OCI-LY1 (cell line): ENCODE measurements around the gene ILDR1.

ENCODE experiments used
- H2AFZ ChIP-seq: fragments of 200-600 bp; sonication (generic), shearing (Covaris generic); 2 replicates; pipeline ENCODE4 v1.6.0; 2014; ENCODE audit warnings: antibody characterized with exemption, mild to moderate bottlenecking, low read length
- H3F3A ChIP-seq: fragments of 200-600 bp; sonication (generic), shearing (Covaris generic); 2 replicates; pipeline ENCODE4 v1.6.0; 2014; ENCODE audit warnings: mild to moderate bottlenecking, antibody characterized with exemption, low read length, moderate library complexity; ENCODE audit not compliant: insufficient read depth
- H3K27ac ChIP-seq: fragments of 200-600 bp; sonication (generic); 2 replicates; pipeline ENCODE4 v1.5.1; 2014; ENCODE audit warnings: low read length, mixed run types, mild to moderate bottlenecking, low read depth; ENCODE audit not compliant: poor library complexity, severe bottlenecking
- H3K27me3 ChIP-seq: fragments of 200-600 bp; sonication (generic); 2 replicates; pipeline ENCODE4 v1.6.0; 2014; ENCODE audit warnings: antibody characterized with exemption, mild to moderate bottlenecking, low read length, moderate library complexity; ENCODE audit not compliant: insufficient read depth
- H3K36me3 ChIP-seq: fragments of 200-600 bp; sonication (generic); 2 replicates; pipeline ENCODE4 v1.6.1; 2014; ENCODE audit warnings: mild to moderate bottlenecking, antibody characterized with exemption, low read length, moderate library complexity, mixed read lengths; ENCODE audit not compliant: insufficient read depth
- H3K4me1 ChIP-seq: fragments of 200-600 bp; sonication (generic); 2 replicates; pipeline ENCODE4 v1.5.1; 2014; ENCODE audit warnings: mild to moderate bottlenecking, low read length, moderate library complexity; ENCODE audit not compliant: insufficient read depth, severe bottlenecking
- H3K4me2 ChIP-seq: fragments of 200-600 bp; sonication (generic), shearing (Covaris generic); 2 replicates; pipeline ENCODE4 v1.6.1; 2014; ENCODE audit warnings: low read length
- H3K4me3 ChIP-seq: fragments of 200-600 bp; sonication (generic); 2 replicates; pipeline ENCODE4 v1.5.1; 2014; ENCODE audit warnings: low read length, low read depth, mild to moderate bottlenecking, mixed read lengths; ENCODE audit not compliant: poor library complexity, severe bottlenecking
- H3K79me2 ChIP-seq: fragments of 200-600 bp; shearing (Covaris generic); 2 replicates; pipeline ENCODE4 v1.6.1; 2016; ENCODE audit warnings: mixed run types, low read length, mixed read lengths; ENCODE audit not compliant: insufficient read depth
- H3K9ac ChIP-seq: fragments of 200-600 bp; sonication (generic), shearing (Covaris generic); 2 replicates; pipeline ENCODE4 v1.6.1; 2014; ENCODE audit warnings: mild to moderate bottlenecking, low read length, mixed read lengths
- H3K9me2 ChIP-seq: fragments of 200-600 bp; sonication (generic), shearing (Covaris generic); 2 replicates; pipeline ENCODE4 v1.6.1; 2014; ENCODE audit warnings: low read depth, mild to moderate bottlenecking, low read length, mixed read lengths
- H3K9me3 ChIP-seq: fragments of 200-600 bp; shearing (Covaris generic); 2 replicates; pipeline ENCODE4 v1.6.1; 2014; ENCODE audit warnings: low read length, mixed read lengths
- H4K20me1 ChIP-seq: fragments of 200-600 bp; sonication (generic), shearing (Covaris generic); 2 replicates; pipeline ENCODE4 v1.6.0; 2016; ENCODE audit warnings: mild to moderate bottlenecking, low read length; ENCODE audit not compliant: insufficient read depth
- CTCF ChIP-seq: fragments of 200-600 bp; sonication (generic), shearing (Covaris generic); IDR thresholded peaks from 2 replicates; pipeline ENCODE4 v1.5.1; 2017; ENCODE audit warnings: mild to moderate bottlenecking, antibody characterized with exemption, low read length, moderate library complexity, mixed read lengths
- EZH2 ChIP-seq: fragments of 200-600 bp; sonication (generic), shearing (Covaris generic); IDR thresholded peaks from 2 replicates; pipeline ENCODE4 v1.8.0; 2017; ENCODE audit warnings: borderline replicate concordance, mixed run types, mild to moderate bottlenecking, antibody characterized with exemption, low read length, moderate library complexity, mixed read lengths

ILDR1 gene

GRCh38 chr3:122014741-122015140, 7.3 kb downstream of the ILDR1 start:
- peak overlapping the region; percentile 37 for H3K27ac ChIP-seq
- H3F3A ChIP-seq, result no peaks in the 10 kb centered on the region
- H3K4me2 ChIP-seq, result peak overlapping the region; percentile 7; the same call in 1 of the 2 replicates
- peaks cover 4% of the 10 kb centered on the region; the same call in 1 of the 2 replicates for H3K36me3 ChIP-seq
- H3K4me3 ChIP-seq, result no peak overlapping the region
- no peaks in the 10 kb centered on the region for H3K9me2 ChIP-seq
- H3K27me3 ChIP-seq, result no peaks in the 10 kb centered on the region
- no peaks in the 10 kb centered on the region for H3K79me2 ChIP-seq
- no peak overlapping the region for H2AFZ ChIP-seq
- H3K9ac ChIP-seq, result no peak overlapping the region
- TF ChIP-seq EZH2, result no peak
- no peak for TF ChIP-seq CTCF
- H3K4me1 ChIP-seq, result peaks cover 61% of the 10 kb centered on the region
- H4K20me1 ChIP-seq, result no peaks in the 10 kb centered on the region
- H3K9me3 ChIP-seq, result no peaks in the 10 kb centered on the region

- Histone ChIP-seq H3K4me1 (peaks cover 60% of the 10 kb centered on the region), H3K9me2 (no peaks in the 10 kb centered on the region), H3K4me2 (no peak overlapping the region; the same call in 1 of the 2 replicates), H3K79me2 (no peaks in the 10 kb centered on the region), H3F3A (no peaks in the 10 kb centered on the region), H3K9ac (no peak overlapping the region), H3K36me3 (peaks cover 4% of the 10 kb centered on the region; the same call in 1 of the 2 replicates), H3K4me3 (no peak overlapping the region), H3K27me3 (no peaks in the 10 kb centered on the region), H3K9me3 (no peaks in the 10 kb centered on the region), H3K27ac (peak overlapping the region; percentile 22), H4K20me1 (no peaks in the 10 kb centered on the region), H2AFZ (no peak overlapping the region)
- TF ChIP-seq EZH2 (no peak), CTCF (no peak)
Observed at GRCh38 chr3:122013448-122013925, 8.6 kb downstream of the ILDR1 start.

GRCh38 chr3:122012821-122013220, 9.2 kb downstream of the ILDR1 start:
- H3K4me2 ChIP-seq, result no peak overlapping the region
- no peak overlapping the region for H3K4me3 ChIP-seq
- no peaks in the 10 kb centered on the region for H3K9me2 ChIP-seq
- H3K79me2 ChIP-seq, result no peaks in the 10 kb centered on the region
- TF ChIP-seq EZH2 (no peak), CTCF (no peak)
- peak overlapping the region; percentile 7 for H3K27ac ChIP-seq
- no peak overlapping the region for H2AFZ ChIP-seq
- H3K4me1 ChIP-seq, result peaks cover 60% of the 10 kb centered on the region
- H3K9ac ChIP-seq, result no peak overlapping the region
- no peaks in the 10 kb centered on the region for H3K27me3 ChIP-seq
- no peaks in the 10 kb centered on the region for H3K9me3 ChIP-seq
- no peaks in the 10 kb centered on the region for H4K20me1 ChIP-seq
- peaks cover 4% of the 10 kb centered on the region; the same call in 1 of the 2 replicates for H3K36me3 ChIP-seq
- H3F3A ChIP-seq, result no peaks in the 10 kb centered on the region
